ENCODE results near the gene VAMP5.
"Not testable (repeated sequence)": the region's sequence is repeated elsewhere in the genome, so short reads cannot be mapped to it uniquely, and the experiment has no call there.

Gene VAMP5

GRCh38 chr2:85551698-85552678 lies 32.2 kb upstream of the VAMP5 start:
- peak; percentile 56 to 84 (median 78) for DNase-seq

GRCh38 chr2:85553184-85553583 lies 31.0 kb upstream of the VAMP5 start:
- DNase-seq: no peak

- no peak for DNase-seq
These were observed 29.1 kb upstream of the VAMP5 start for GRCh38 chr2:85554980-85555612.

- no peak for DNase-seq
These were observed 27.1 kb upstream of the VAMP5 start for GRCh38 chr2:85557130-85557529.

GRCh38 chr2:85558160-85558559 lies 26.1 kb upstream of the VAMP5 start:
- no peak for DNase-seq

GRCh38 chr2:85560403-85560726 lies 23.9 kb upstream of the VAMP5 start:
- DNase-seq: not testable (repeated sequence)

- no peak for DNase-seq
These were observed 23.4 kb upstream of the VAMP5 start for GRCh38 chr2:85560812-85561279.

- peak; percentile 79 to 97 (median 92) for DNase-seq
These were observed 22.7 kb upstream of the VAMP5 start, which contains the start of gene GGCX for GRCh38 chr2:85561280-85562212. GGCX (minus strand) TSS chr2:85561493; CDS start chr2:85561428, 65 bp downstream.

GRCh38 chr2:85564144-85564563 lies 20.1 kb upstream of the VAMP5 start:
- DNase-seq: no peak

GRCh38 chr2:85566265-85566664 lies 18.0 kb upstream of the VAMP5 start:
- no peak for DNase-seq

- no peak for DNase-seq
These were observed 8.5 kb upstream of the VAMP5 start for GRCh38 chr2:85575739-85576138.

- no peak for DNase-seq
These were observed 7.2 kb upstream of the VAMP5 start for GRCh38 chr2:85577063-85577385.

- peak; percentile 39 to 74 (median 48) for DNase-seq
These were observed 6.6 kb upstream of the VAMP5 start, which contains the start of gene VAMP8 for GRCh38 chr2:85577386-85578242. VAMP8 (plus strand) TSS chr2:85577586; CDS start chr2:85577647, 61 bp downstream.

- peak in 1 of 5 experiments; percentile 38 for DNase-seq
These were observed 5.7 kb upstream of the VAMP5 start for GRCh38 chr2:85578243-85579180.

GRCh38 chr2:85579266-85579935 lies 4.8 kb upstream of the VAMP5 start:
- no peak for DNase-seq

- no peak for DNase-seq
These were observed 4.0 kb upstream of the VAMP5 start for GRCh38 chr2:85580206-85580605.

- no peak for DNase-seq
These were observed 1.7 kb upstream of the VAMP5 start for GRCh38 chr2:85582492-85582891.

- DNase-seq: peak in 1 of 5 experiments; percentile 60
These were observed 421 bp upstream of the VAMP5 start for GRCh38 chr2:85583667-85584353.
